Measurements from ENCODE around the gene GSTM2. TPM values are rescaled to one million over a fixed set of nuclear protein-coding genes. Genes with fewer than 3 reads are reported as not detected.

GSTM2 gene
- total RNA-seq, 2 experiments from 2014 or later, result 8.2 to 11.9 TPM

- peaks cover 12% of the 10 kb centered on the region for H3K27me3 Mint-ChIP-seq
- intact Hi-C loops (cut with micrococcal nuclease), result no loop called here
- no peaks in the 10 kb centered on the region for H3K4me1 Mint-ChIP-seq (ENCODE audit: low read depth)
- H3K9me3 Mint-ChIP-seq, result peaks cover 9% of the 10 kb centered on the region
- no peak overlapping the region for H3K4me3 Mint-ChIP-seq
- ChIA-PET CTCF (interaction anchor here (1.2 kb wide), 1 partner anchor 73 kb away, joined by 3 read pairs; no protein-coding TSS in a partner anchor), POLR2A (no interaction called here)
- no peak for DNase-seq
- no peaks in the 10 kb centered on the region for H3K36me3 Mint-ChIP-seq
- H3K27ac Mint-ChIP-seq, result no peak overlapping the region
Observed at GRCh38 chr1:109713636-109714035, 45.8 kb downstream of the GSTM2 start.

- Mint-ChIP-seq H3K9me3 (no peaks in the 10 kb centered on the region), H3K27me3 (peaks cover 12% of the 10 kb centered on the region), H3K36me3 (no peaks in the 10 kb centered on the region), H3K4me3 (no peak overlapping the region), H3K4me1 (ENCODE audit: low read depth) (peaks cover 2% of the 10 kb centered on the region), H3K27ac (no peak overlapping the region)
- intact Hi-C loops (cut with micrococcal nuclease), result no loop called here
- DNase-seq, result no peak
- ChIA-PET POLR2A (no interaction called here), CTCF (interaction anchor here (1.2 kb wide), 1 partner anchor 75 kb away, joined by 3 read pairs; no protein-coding TSS in a partner anchor)
Observed at GRCh38 chr1:109714661-109715372, 47.0 kb downstream of the GSTM2 start.

GRCh38 chr1:109716121-109716520 lies 48.3 kb downstream of the GSTM2 start:
- no peak for DNase-seq
- Mint-ChIP-seq H3K4me3 (no peak overlapping the region), H3K4me1 (ENCODE audit: low read depth) (peaks cover 2% of the 10 kb centered on the region), H3K9me3 (no peaks in the 10 kb centered on the region), H3K27me3 (peaks cover 12% of the 10 kb centered on the region), H3K36me3 (no peaks in the 10 kb centered on the region), H3K27ac (no peak overlapping the region)
- intact Hi-C loops (cut with micrococcal nuclease), result no loop called here
- CTCF ChIA-PET, result no interaction called here
- POLR2A ChIA-PET, result no interaction called here

GRCh38 chr1:109716570-109717090 lies 48.8 kb downstream of the GSTM2 start:
- Mint-ChIP-seq H3K36me3 (no peaks in the 10 kb centered on the region), H3K27ac (no peak overlapping the region), H3K9me3 (no peaks in the 10 kb centered on the region), H3K4me3 (no peak overlapping the region), H3K27me3 (peaks cover 12% of the 10 kb centered on the region), H3K4me1 (ENCODE audit: low read depth) (peaks cover 2% of the 10 kb centered on the region)
- POLR2A ChIA-PET, result interaction anchor here (0.5 kb wide), 1 partner anchor 330 kb away, joined by 3 read pairs; no protein-coding TSS in a partner anchor
- DNase-seq, result no peak
- CTCF ChIA-PET, result interaction anchor here (1.0 kb wide), 1 partner anchor 57 kb away, joined by 3 read pairs; no protein-coding TSS in a partner anchor
- intact Hi-C loops (cut with micrococcal nuclease), result no loop called here

GRCh38 chr1:109717729-109718128 lies 49.9 kb downstream of the GSTM2 start:
- Mint-ChIP-seq H3K4me3 (no peak overlapping the region), H3K27ac (no peak overlapping the region), H3K36me3 (no peaks in the 10 kb centered on the region), H3K9me3 (no peaks in the 10 kb centered on the region), H3K27me3 (peaks cover 9% of the 10 kb centered on the region), H3K4me1 (ENCODE audit: low read depth) (peaks cover 2% of the 10 kb centered on the region)
- POLR2A ChIA-PET, result no interaction called here
- intact Hi-C loops (cut with micrococcal nuclease), result no loop called here
- no peak for DNase-seq
- CTCF ChIA-PET, result interaction anchor here (1.0 kb wide), 1 partner anchor 56 kb away, joined by 3 read pairs; no protein-coding TSS in a partner anchor

GRCh38 chr1:109718495-109718894 lies 50.6 kb downstream of the GSTM2 start:
- peaks cover 2% of the 10 kb centered on the region for H3K4me1 Mint-ChIP-seq (ENCODE audit: low read depth)
- DNase-seq, result no peak
- ChIA-PET CTCF (no interaction called here), POLR2A (no interaction called here)
- H3K27ac Mint-ChIP-seq, result no peak overlapping the region
- H3K27me3 Mint-ChIP-seq, result peaks cover 6% of the 10 kb centered on the region
- no peaks in the 10 kb centered on the region for H3K36me3 Mint-ChIP-seq
- intact Hi-C loops (cut with micrococcal nuclease), result no loop called here
- H3K4me3 Mint-ChIP-seq, result no peak overlapping the region
- H3K9me3 Mint-ChIP-seq, result no peaks in the 10 kb centered on the region

GRCh38 chr1:109719337-109719837 lies 51.5 kb downstream of the GSTM2 start:
- POLR2A ChIA-PET, result no interaction called here
- no peak overlapping the region for H3K27ac Mint-ChIP-seq
- no peak for DNase-seq
- H3K4me3 Mint-ChIP-seq, result no peak overlapping the region
- H3K4me1 Mint-ChIP-seq (ENCODE audit: low read depth), result peaks cover 2% of the 10 kb centered on the region
- H3K9me3 Mint-ChIP-seq, result no peaks in the 10 kb centered on the region
- CTCF ChIA-PET, result no interaction called here
- intact Hi-C loops (cut with micrococcal nuclease), result no loop called here
- no peaks in the 10 kb centered on the region for H3K36me3 Mint-ChIP-seq
- peaks cover under 1% of the 10 kb centered on the region for H3K27me3 Mint-ChIP-seq

- POLR2A ChIA-PET, result no interaction called here
- no peaks in the 10 kb centered on the region for H3K36me3 Mint-ChIP-seq
- H3K27me3 Mint-ChIP-seq, result no peaks in the 10 kb centered on the region
- no peak for DNase-seq
- CTCF ChIA-PET, result no interaction called here
- H3K4me3 Mint-ChIP-seq, result no peak overlapping the region
- intact Hi-C loops (cut with micrococcal nuclease), result no loop called here
- no peaks in the 10 kb centered on the region for H3K9me3 Mint-ChIP-seq
- H3K27ac Mint-ChIP-seq, result no peak overlapping the region
- peaks cover 2% of the 10 kb centered on the region for H3K4me1 Mint-ChIP-seq (ENCODE audit: low read depth)
Observed at GRCh38 chr1:109721042-109721441, 53.2 kb downstream of the GSTM2 start.

- Mint-ChIP-seq H3K36me3 (no peaks in the 10 kb centered on the region), H3K9me3 (no peaks in the 10 kb centered on the region), H3K4me1 (ENCODE audit: low read depth) (peaks cover 2% of the 10 kb centered on the region), H3K27me3 (no peaks in the 10 kb centered on the region), H3K4me3 (no peak overlapping the region), H3K27ac (no peak overlapping the region)
- intact Hi-C loops (cut with micrococcal nuclease), result no loop called here
- ChIA-PET POLR2A (no interaction called here), CTCF (no interaction called here)
- no peak for DNase-seq
Observed at GRCh38 chr1:109721971-109722370, 54.1 kb downstream of the GSTM2 start.

- H3K4me3 Mint-ChIP-seq, result no peak overlapping the region
- H3K27ac Mint-ChIP-seq, result no peak overlapping the region
- H3K4me1 Mint-ChIP-seq (ENCODE audit: low read depth), result peaks cover 2% of the 10 kb centered on the region
- ChIA-PET CTCF (no interaction called here), POLR2A (no interaction called here)
- H3K9me3 Mint-ChIP-seq, result no peaks in the 10 kb centered on the region
- no peak for DNase-seq
- intact Hi-C loops (cut with micrococcal nuclease), result no loop called here
- no peaks in the 10 kb centered on the region for H3K27me3 Mint-ChIP-seq
- H3K36me3 Mint-ChIP-seq, result no peaks in the 10 kb centered on the region
Observed at GRCh38 chr1:109722908-109723691, 55.2 kb downstream of the GSTM2 start.

Measured in activated CD4-positive, alpha-beta memory T cell treated with anti-CD3 and anti-CD28 coated beads for 36 hours (primary cell).